Measurements from ENCODE around the gene GPR153.

The GPR153 gene

DNA sequence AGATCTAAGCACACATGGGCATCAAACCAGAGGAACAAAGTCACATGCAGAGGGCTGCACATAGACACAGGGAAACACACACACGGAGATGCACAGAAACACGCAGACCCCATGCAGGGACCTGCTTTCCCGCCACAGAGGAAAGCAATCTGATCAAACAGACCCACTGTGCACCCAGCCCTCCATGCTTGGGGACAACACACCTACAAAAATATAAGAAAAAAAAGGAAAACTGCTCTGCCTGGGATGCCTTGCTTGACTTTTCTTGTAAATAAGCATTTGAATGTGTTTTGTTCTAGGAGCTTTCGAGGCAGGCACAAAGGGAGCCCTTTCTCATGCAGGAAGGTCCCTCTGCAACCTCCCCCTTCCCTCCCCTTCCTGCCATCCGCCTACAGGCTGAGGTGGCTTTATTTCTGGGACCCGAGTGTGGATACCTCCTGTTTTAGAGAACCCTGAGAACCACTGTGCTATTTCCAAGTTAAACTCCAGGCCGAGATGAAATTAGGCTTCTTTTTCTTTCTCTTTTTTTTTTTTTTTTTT, 21.6 kb downstream of the GPR153 start:
- Histone ChIP-seq H3K4me3 (ENCODE audit: low read length in 2 of 2) (no peak overlapping the region), H3K9me3 (ENCODE audit: control insufficient read depth in 2 of 2, low read length in 2 of 2) (no peaks in the 10 kb centered on the region), H3K9ac (ENCODE audit: low read depth in 1 of 2, low read length in 2 of 2) (no peak overlapping the region), H3K4me1 (ENCODE audit: control insufficient read depth in 2 of 2, insufficient read depth in 2 of 2, low read length in 2 of 2) (peaks cover 9 to 10% of the 10 kb centered on the region in 2 donors), H3K27me3 (ENCODE audit: control insufficient read depth in 2 of 2, insufficient read depth in 2 of 2, low read length in 2 of 2) (peaks cover 27 to 31% of the 10 kb centered on the region in 2 donors), H3K36me3 (ENCODE audit: control insufficient read depth in 2 of 2, insufficient read depth in 2 of 2, low read length in 2 of 2) (no peaks in the 10 kb centered on the region), H3K27ac (ENCODE audit: low read depth in 2 of 2, low read length in 2 of 2) (no peak overlapping the region)

DNA sequence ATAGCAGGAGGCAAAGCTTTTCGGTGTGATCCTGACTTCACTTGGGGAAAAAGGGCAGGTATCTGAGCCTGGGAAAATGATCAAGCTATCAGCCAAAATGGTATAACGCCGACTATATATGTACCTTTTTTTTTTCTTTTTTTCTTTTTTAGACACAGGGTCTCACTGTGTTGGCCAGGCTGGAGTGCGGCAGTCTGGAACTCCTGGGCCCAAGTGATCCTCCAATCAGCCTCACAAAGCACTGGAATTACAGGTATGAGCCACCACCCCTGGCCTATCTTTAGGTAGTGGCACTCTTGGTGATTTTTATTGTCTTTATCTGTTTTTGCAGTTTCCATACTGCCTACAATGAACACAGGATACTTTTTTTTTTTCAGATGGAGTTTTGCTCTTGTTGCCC, 23.8 kb downstream of the GPR153 start:
- H3K9ac ChIP-seq (ENCODE audit: low read depth in 1 of 2, low read length in 2 of 2), result no peak overlapping the region
- H3K4me1 ChIP-seq (ENCODE audit: control insufficient read depth in 2 of 2, insufficient read depth in 2 of 2, low read length in 2 of 2), result peaks cover 9 to 10% of the 10 kb centered on the region in 2 donors
- no peak overlapping the region for H3K27ac ChIP-seq (ENCODE audit: low read depth in 2 of 2, low read length in 2 of 2)
- no peak overlapping the region for H3K4me3 ChIP-seq (ENCODE audit: low read length in 2 of 2)
- peaks cover 5 to 7% of the 10 kb centered on the region in 2 donors for H3K36me3 ChIP-seq (ENCODE audit: control insufficient read depth in 2 of 2, insufficient read depth in 2 of 2, low read length in 2 of 2)
- no peaks in the 10 kb centered on the region for H3K9me3 ChIP-seq (ENCODE audit: control insufficient read depth in 2 of 2, low read length in 2 of 2)
- H3K27me3 ChIP-seq (ENCODE audit: control insufficient read depth in 2 of 2, insufficient read depth in 2 of 2, low read length in 2 of 2), result peaks cover 17% of the 10 kb centered on the region in 2 donors

DNA sequence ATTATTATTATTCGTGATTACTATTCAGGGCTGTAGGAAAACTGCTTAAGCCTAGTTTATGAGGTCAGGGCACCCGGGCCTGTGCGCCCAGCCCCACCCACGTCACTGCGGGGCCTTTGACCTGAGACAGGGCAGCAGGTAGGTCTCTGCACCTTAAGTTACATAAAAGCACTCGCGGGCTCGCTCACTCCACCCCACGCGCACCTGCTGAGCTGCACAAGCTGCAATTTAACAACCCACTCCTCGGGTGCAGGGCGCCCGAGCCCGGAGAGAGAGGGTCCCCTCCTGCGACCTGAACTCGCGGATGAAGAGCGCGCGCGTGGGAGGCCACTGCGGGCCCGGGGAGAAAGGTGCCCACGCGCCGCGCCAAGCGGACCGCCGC, 25.6 kb downstream of the GPR153 start:
- peaks cover 9 to 10% of the 10 kb centered on the region in 2 donors for H3K4me1 ChIP-seq (ENCODE audit: control insufficient read depth in 2 of 2, insufficient read depth in 2 of 2, low read length in 2 of 2)
- peak overlapping the region; percentile 70 to 83 for H3K4me3 ChIP-seq (ENCODE audit: low read length in 2 of 2)
- peaks cover 5 to 6% of the 10 kb centered on the region in 2 donors for H3K27me3 ChIP-seq (ENCODE audit: control insufficient read depth in 2 of 2, insufficient read depth in 2 of 2, low read length in 2 of 2)
- H3K27ac ChIP-seq (ENCODE audit: low read depth in 2 of 2, low read length in 2 of 2), result peak overlapping the region; percentile 5 to 43
- H3K36me3 ChIP-seq (ENCODE audit: control insufficient read depth in 2 of 2, insufficient read depth in 2 of 2, low read length in 2 of 2), result peaks cover 12 to 15% of the 10 kb centered on the region in 2 donors
- peak overlapping the region; percentile 66 to 70 for H3K9ac ChIP-seq (ENCODE audit: low read depth in 1 of 2, low read length in 2 of 2)
- H3K9me3 ChIP-seq (ENCODE audit: control insufficient read depth in 2 of 2, low read length in 2 of 2), result no peaks in the 10 kb centered on the region

DNA sequence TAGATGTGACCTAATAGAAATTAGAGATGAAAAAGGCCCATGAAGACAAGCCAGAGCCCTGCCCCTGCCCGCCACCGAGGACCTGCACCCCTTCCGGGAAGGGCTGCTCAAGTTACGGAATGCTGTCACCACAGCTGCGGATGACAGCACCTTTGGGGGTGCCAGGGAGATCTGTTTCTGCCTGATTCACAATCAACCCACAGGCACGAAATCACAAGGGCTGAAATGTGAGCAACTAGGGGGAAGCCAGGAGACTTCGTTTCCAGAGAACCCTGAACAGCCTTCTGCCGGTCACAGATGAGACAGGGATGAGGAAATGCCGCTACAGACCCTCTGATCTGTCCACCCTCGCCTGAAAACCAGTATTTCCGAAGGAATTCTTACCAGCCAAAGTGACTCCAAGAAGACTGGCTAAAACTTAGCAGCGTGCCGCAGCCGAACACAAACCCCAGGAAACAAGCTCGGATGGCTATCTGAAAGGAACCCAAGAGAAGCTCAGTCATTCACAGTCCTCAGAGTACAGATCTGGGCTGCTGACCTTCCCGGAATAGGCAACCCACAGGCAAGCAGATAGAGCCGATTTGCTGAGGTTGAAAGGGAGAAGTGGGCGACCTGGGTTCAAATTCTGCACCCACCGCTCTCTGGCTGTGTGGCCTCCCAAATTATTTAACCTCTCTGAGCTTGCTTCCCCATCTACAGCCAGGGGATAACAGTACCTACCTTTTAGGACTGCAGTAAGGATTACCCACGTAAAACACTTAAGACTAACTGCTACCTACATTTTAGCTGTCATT, 26.2 kb downstream of the GPR153 start:
- H3K4me3 ChIP-seq (ENCODE audit: low read length in 2 of 2), result peak overlapping the region; percentile 70 to 83
- peak overlapping the region; percentile 5 to 43 for H3K27ac ChIP-seq (ENCODE audit: low read depth in 2 of 2, low read length in 2 of 2)
- H3K9ac ChIP-seq (ENCODE audit: low read depth in 1 of 2, low read length in 2 of 2), result peak overlapping the region; percentile 66 to 70
- peaks cover 0 to 5% of the 10 kb centered on the region in 2 donors for H3K27me3 ChIP-seq (ENCODE audit: control insufficient read depth in 2 of 2, insufficient read depth in 2 of 2, low read length in 2 of 2)
- peaks cover 15% of the 10 kb centered on the region in 2 donors for H3K36me3 ChIP-seq (ENCODE audit: control insufficient read depth in 2 of 2, insufficient read depth in 2 of 2, low read length in 2 of 2)
- H3K4me1 ChIP-seq (ENCODE audit: control insufficient read depth in 2 of 2, insufficient read depth in 2 of 2, low read length in 2 of 2), result peaks cover 9 to 10% of the 10 kb centered on the region in 2 donors
- H3K9me3 ChIP-seq (ENCODE audit: control insufficient read depth in 2 of 2, low read length in 2 of 2), result no peaks in the 10 kb centered on the region

DNA sequence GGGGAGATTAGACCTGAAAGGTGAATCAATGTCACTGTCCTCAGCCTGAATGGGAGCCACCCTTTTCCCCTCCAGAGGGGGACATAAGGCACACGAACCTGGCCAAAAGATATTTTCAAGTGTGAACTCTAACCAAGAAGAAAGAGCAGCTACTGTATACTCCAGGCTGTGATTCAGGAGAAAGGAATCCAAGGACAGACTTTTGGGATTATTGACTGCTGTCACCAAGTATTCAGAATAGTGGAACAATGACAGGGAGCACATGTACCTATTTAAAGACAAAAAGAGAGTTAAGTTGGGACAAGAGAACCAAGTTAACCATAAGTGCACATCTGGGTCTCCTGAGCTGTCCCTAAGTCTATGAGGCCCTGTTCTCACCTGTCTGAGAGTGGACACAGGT, 27.5 kb downstream of the GPR153 start:
- Histone ChIP-seq H3K4me3 (ENCODE audit: low read length in 2 of 2) (no peak overlapping the region), H3K27me3 (ENCODE audit: control insufficient read depth in 2 of 2, insufficient read depth in 2 of 2, low read length in 2 of 2) (no peaks in the 10 kb centered on the region), H3K27ac (ENCODE audit: low read depth in 2 of 2, low read length in 2 of 2) (no peak overlapping the region), H3K9ac (ENCODE audit: low read depth in 1 of 2, low read length in 2 of 2) (no peak overlapping the region), H3K36me3 (ENCODE audit: control insufficient read depth in 2 of 2, insufficient read depth in 2 of 2, low read length in 2 of 2) (peaks cover 15 to 17% of the 10 kb centered on the region in 2 donors), H3K9me3 (ENCODE audit: control insufficient read depth in 2 of 2, low read length in 2 of 2) (no peaks in the 10 kb centered on the region), H3K4me1 (ENCODE audit: control insufficient read depth in 2 of 2, insufficient read depth in 2 of 2, low read length in 2 of 2) (peaks cover 9 to 10% of the 10 kb centered on the region in 2 donors)

DNA sequence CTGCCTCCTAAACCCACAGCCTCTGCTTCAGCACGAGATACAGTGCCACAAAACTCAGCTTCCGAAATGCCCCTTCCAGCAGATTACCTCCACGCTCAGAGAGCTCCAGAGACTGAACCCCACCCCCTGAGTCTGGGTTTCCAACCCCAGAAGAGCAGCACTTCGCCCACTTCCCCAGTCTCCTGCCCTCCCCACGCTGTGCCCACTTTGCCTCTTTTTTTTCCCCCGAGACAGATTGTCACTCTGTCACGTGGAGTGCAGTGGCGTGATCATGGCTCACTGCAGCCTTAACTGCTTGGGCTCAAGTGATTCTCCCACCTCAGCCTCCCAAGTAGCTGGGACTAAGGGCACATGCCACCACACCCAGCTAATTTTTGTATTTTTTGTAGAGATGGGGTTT, 35.2 kb downstream of the GPR153 start:
- Histone ChIP-seq H3K4me1 (ENCODE audit: control insufficient read depth in 2 of 2, insufficient read depth in 2 of 2, low read length in 2 of 2) (no peaks in the 10 kb centered on the region), H3K27ac (ENCODE audit: low read depth in 2 of 2, low read length in 2 of 2) (no peak overlapping the region), H3K4me3 (ENCODE audit: low read length in 2 of 2) (no peak overlapping the region), H3K9me3 (ENCODE audit: control insufficient read depth in 2 of 2, low read length in 2 of 2) (no peaks in the 10 kb centered on the region), H3K9ac (ENCODE audit: low read depth in 1 of 2, low read length in 2 of 2) (no peak overlapping the region), H3K36me3 (ENCODE audit: control insufficient read depth in 2 of 2, insufficient read depth in 2 of 2, low read length in 2 of 2) (peaks cover 38 to 51% of the 10 kb centered on the region in 2 donors), H3K27me3 (ENCODE audit: control insufficient read depth in 2 of 2, insufficient read depth in 2 of 2, low read length in 2 of 2) (no peaks in the 10 kb centered on the region)

DNA sequence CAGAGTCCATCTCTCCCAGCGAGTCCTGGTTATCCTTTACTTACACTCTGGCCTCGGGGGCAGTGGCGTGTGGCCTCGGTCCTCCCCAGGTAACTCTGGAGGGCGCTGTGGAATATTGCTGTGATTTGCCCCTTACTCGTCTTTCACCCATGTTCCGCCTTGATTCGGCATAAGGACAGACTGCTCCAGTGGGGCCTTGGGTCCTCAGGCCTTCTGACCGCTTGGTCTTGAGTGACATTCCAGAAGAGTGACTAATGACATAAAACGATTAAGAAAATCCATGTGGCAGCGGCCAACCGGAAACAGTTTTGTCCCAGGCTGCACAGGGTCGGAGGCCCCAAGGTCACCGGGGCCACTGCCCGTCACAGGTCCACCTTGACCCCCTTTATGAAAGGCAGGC, 36.2 kb downstream of the GPR153 start:
- Histone ChIP-seq H3K36me3 (ENCODE audit: control insufficient read depth in 2 of 2, insufficient read depth in 2 of 2, low read length in 2 of 2) (peaks cover 38 to 52% of the 10 kb centered on the region in 2 donors), H3K4me3 (ENCODE audit: low read length in 2 of 2) (no peak overlapping the region), H3K9ac (ENCODE audit: low read depth in 1 of 2, low read length in 2 of 2) (no peak overlapping the region), H3K27me3 (ENCODE audit: control insufficient read depth in 2 of 2, insufficient read depth in 2 of 2, low read length in 2 of 2) (no peaks in the 10 kb centered on the region), H3K27ac (ENCODE audit: low read depth in 2 of 2, low read length in 2 of 2) (no peak overlapping the region), H3K4me1 (ENCODE audit: control insufficient read depth in 2 of 2, insufficient read depth in 2 of 2, low read length in 2 of 2) (no peaks in the 10 kb centered on the region), H3K9me3 (ENCODE audit: control insufficient read depth in 2 of 2, low read length in 2 of 2) (no peaks in the 10 kb centered on the region)

DNA sequence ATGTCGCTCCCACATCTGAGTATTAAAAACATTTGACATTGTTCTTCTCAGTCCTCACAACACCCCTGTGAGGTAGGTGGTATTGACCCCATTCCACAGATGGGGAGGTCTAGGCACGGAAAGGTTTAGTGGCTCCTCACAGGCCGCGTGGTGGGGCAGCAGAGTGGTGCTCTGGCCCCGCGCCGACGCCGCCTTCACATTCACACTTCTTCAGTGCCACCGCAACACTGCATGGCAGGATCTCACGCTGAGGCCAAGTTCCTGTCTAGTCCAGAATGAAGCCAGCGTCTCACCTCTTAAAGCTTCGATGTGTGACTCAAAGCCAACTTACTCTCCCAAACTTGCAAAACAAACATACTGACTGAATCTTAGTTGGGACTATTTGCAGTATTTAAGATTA, 37.3 kb downstream of the GPR153 start:
- H3K36me3 ChIP-seq (ENCODE audit: control insufficient read depth in 2 of 2, insufficient read depth in 2 of 2, low read length in 2 of 2), result peaks cover 38 to 49% of the 10 kb centered on the region in 2 donors
- H3K27me3 ChIP-seq (ENCODE audit: control insufficient read depth in 2 of 2, insufficient read depth in 2 of 2, low read length in 2 of 2), result no peaks in the 10 kb centered on the region
- no peak overlapping the region for H3K4me3 ChIP-seq (ENCODE audit: low read length in 2 of 2)
- no peaks in the 10 kb centered on the region for H3K9me3 ChIP-seq (ENCODE audit: control insufficient read depth in 2 of 2, low read length in 2 of 2)
- H3K27ac ChIP-seq (ENCODE audit: low read depth in 2 of 2, low read length in 2 of 2), result no peak overlapping the region
- no peak overlapping the region for H3K9ac ChIP-seq (ENCODE audit: low read depth in 1 of 2, low read length in 2 of 2)
- H3K4me1 ChIP-seq (ENCODE audit: control insufficient read depth in 2 of 2, insufficient read depth in 2 of 2, low read length in 2 of 2), result no peaks in the 10 kb centered on the region

DNA sequence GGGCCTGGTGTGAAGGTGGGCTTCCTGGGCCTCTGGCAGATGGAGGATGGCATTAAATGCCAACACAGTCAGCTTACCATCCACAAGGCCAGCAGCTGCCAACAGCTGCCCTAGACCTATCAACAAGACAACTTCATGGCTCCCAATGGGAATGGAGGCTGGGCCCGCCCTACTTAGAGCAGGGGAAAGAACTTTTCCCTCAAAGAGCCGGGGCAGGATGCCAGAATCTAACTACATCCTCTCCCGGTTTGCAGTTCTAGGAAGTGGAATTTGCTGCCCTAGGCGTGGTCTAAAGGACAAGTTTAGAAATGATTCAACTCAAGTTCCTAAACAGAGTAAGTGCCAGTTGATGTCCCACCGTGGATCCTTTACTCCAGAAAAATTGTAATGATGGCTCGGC, 38.3 kb downstream of the GPR153 start:
- no peaks in the 10 kb centered on the region for H3K9me3 ChIP-seq (ENCODE audit: control insufficient read depth in 2 of 2, low read length in 2 of 2)
- no peak overlapping the region for H3K9ac ChIP-seq (ENCODE audit: low read depth in 1 of 2, low read length in 2 of 2)
- no peak overlapping the region for H3K4me3 ChIP-seq (ENCODE audit: low read length in 2 of 2)
- H3K4me1 ChIP-seq (ENCODE audit: control insufficient read depth in 2 of 2, insufficient read depth in 2 of 2, low read length in 2 of 2), result no peaks in the 10 kb centered on the region
- no peak overlapping the region for H3K27ac ChIP-seq (ENCODE audit: low read depth in 2 of 2, low read length in 2 of 2)
- H3K27me3 ChIP-seq (ENCODE audit: control insufficient read depth in 2 of 2, insufficient read depth in 2 of 2, low read length in 2 of 2), result no peaks in the 10 kb centered on the region
- H3K36me3 ChIP-seq (ENCODE audit: control insufficient read depth in 2 of 2, insufficient read depth in 2 of 2, low read length in 2 of 2), result peaks cover 35 to 46% of the 10 kb centered on the region in 2 donors

DNA sequence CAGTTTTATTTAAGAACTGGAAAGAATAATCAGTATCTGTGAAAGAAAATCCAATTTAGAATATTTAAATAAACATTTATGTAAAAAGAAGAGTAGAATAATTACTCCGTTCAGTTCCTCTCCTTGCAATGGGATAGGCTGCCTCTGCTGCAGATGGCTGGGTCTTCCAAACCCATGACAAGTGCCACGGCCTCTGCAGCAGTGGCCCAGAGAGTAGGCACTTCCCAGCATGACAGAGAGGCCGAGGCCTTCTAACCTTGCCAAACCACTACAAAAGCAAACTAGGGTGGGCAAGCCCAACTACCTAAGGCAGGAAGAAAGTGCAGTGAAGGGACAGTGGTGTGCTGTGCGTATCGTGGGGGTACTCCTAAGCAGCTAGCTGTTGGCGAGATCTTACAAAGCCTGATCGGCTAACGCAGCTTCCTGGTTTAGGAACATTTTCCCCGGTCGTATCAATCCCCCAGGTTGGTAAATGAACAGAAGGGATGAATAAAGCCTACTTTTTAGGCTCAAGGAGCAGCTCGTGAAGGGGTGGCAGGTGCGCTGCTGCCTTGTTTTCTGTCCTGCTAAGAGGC, 39.6 kb downstream of the GPR153 start:
- Histone ChIP-seq H3K4me3 (ENCODE audit: low read length in 2 of 2) (no peak overlapping the region), H3K9ac (ENCODE audit: low read depth in 1 of 2, low read length in 2 of 2) (no peak overlapping the region), H3K36me3 (ENCODE audit: control insufficient read depth in 2 of 2, insufficient read depth in 2 of 2, low read length in 2 of 2) (peaks cover 27 to 38% of the 10 kb centered on the region in 2 donors), H3K27ac (ENCODE audit: low read depth in 2 of 2, low read length in 2 of 2) (no peak overlapping the region), H3K27me3 (ENCODE audit: control insufficient read depth in 2 of 2, insufficient read depth in 2 of 2, low read length in 2 of 2) (no peaks in the 10 kb centered on the region), H3K9me3 (ENCODE audit: control insufficient read depth in 2 of 2, low read length in 2 of 2) (no peaks in the 10 kb centered on the region), H3K4me1 (ENCODE audit: control insufficient read depth in 2 of 2, insufficient read depth in 2 of 2, low read length in 2 of 2) (no peaks in the 10 kb centered on the region)
